ENCODE data around the gene OBP2B.
"Not testable (repeated sequence)": the region's sequence is repeated elsewhere in the genome, so short reads cannot be mapped to it uniquely, and the experiment has no call there.

OBP2B gene

GRCh38 chr9:133202688-133203453, 6.2 kb downstream of the OBP2B start:
- no peak for DNase-seq (ENCODE audit: low read depth, low spot score)

GRCh38 chr9:133202145-133202513, 6.9 kb downstream of the OBP2B start:
- no peak for DNase-seq (ENCODE audit: low read depth, low spot score)

- no peak for DNase-seq (ENCODE audit: low read depth, low spot score)
Measured at GRCh38 chr9:133201424-133202144, 7.5 kb downstream of the OBP2B start.

GRCh38 chr9:133200631-133201030, 8.4 kb downstream of the OBP2B start:
- DNase-seq (ENCODE audit: low read depth, low spot score): no peak

- DNase-seq (ENCODE audit: low read depth, low spot score): no peak
Measured at GRCh38 chr9:133199648-133200321, 9.3 kb downstream of the OBP2B start.

GRCh38 chr9:133195029-133195428, 14.0 kb downstream of the OBP2B start:
- DNase-seq (ENCODE audit: low read depth, low spot score): no peak

- DNase-seq (ENCODE audit: low read depth, low spot score): no peak
Measured at GRCh38 chr9:133194597-133194996, 14.5 kb downstream of the OBP2B start.

- DNase-seq (ENCODE audit: low read depth, low spot score): no peak
Measured at GRCh38 chr9:133191989-133192388, 17.1 kb downstream of the OBP2B start.

GRCh38 chr9:133189826-133190225, 19.2 kb downstream of the OBP2B start:
- no peak for DNase-seq (ENCODE audit: low read depth, low spot score)

GRCh38 chr9:133188843-133189180, 20.2 kb downstream of the OBP2B start:
- no peak for DNase-seq (ENCODE audit: low read depth, low spot score)

- peak; percentile 23 for DNase-seq (ENCODE audit: low read depth, low spot score)
Measured at GRCh38 chr9:133188006-133188842, 20.8 kb downstream of the OBP2B start.

- DNase-seq (ENCODE audit: low read depth, low spot score): no peak
Measured at GRCh38 chr9:133187561-133188005, 21.5 kb downstream of the OBP2B start.

GRCh38 chr9:133186736-133187135, 22.3 kb downstream of the OBP2B start:
- DNase-seq (ENCODE audit: low read depth, low spot score): no peak

GRCh38 chr9:133184971-133185370, 24.1 kb downstream of the OBP2B start:
- DNase-seq (ENCODE audit: low read depth, low spot score): peak; percentile 84

- DNase-seq (ENCODE audit: low read depth, low spot score): no peak
Measured at GRCh38 chr9:133182151-133182550, 26.9 kb downstream of the OBP2B start.

GRCh38 chr9:133181561-133181960, 27.5 kb downstream of the OBP2B start:
- DNase-seq (ENCODE audit: low read depth, low spot score): no peak

GRCh38 chr9:133180953-133181352, 28.1 kb downstream of the OBP2B start:
- DNase-seq (ENCODE audit: low read depth, low spot score): no peak

GRCh38 chr9:133173056-133173455, 36.0 kb downstream of the OBP2B start:
- DNase-seq (ENCODE audit: low read depth, low spot score): no peak

- DNase-seq (ENCODE audit: low read depth, low spot score): no peak
Measured at GRCh38 chr9:133171161-133171961, 37.7 kb downstream of the OBP2B start.

GRCh38 chr9:133170716-133171115, 38.3 kb downstream of the OBP2B start:
- DNase-seq (ENCODE audit: low read depth, low spot score): no peak

- DNase-seq (ENCODE audit: low read depth, low spot score): not testable (repeated sequence)
Measured at GRCh38 chr9:133169687-133170086, 39.4 kb downstream of the OBP2B start.

Measured in astrocyte of the hippocampus (primary cell).